H1 (cell line): ENCODE measurements around the gene SVIL. TPM values are rescaled to one million over a fixed set of nuclear protein-coding genes. Genes with fewer than 3 reads are reported as not detected.
"Not testable (repeated sequence)": the region's sequence is repeated elsewhere in the genome, so short reads cannot be mapped to it uniquely, and the experiment has no call there.

Experiments used
- CTCF ChIA-PET: fragments of 300-600 bp; sonication (Branson Sonifier 250); formaldehyde crosslinking; loops from one replicate; lab custom pipeline; 2021; ENCODE audit not compliant: partially characterized antibody; lab: Charles Lee
- POLR2A ChIA-PET: fragments of 300-600 bp; sonication (Branson Sonifier 250); formaldehyde crosslinking; loops from one replicate; lab custom pipeline; 2021; ENCODE audit warnings: inconsistent platforms; ENCODE audit not compliant: partially characterized antibody; lab: Charles Lee
- DNase-seq, 2 experiments: peaks; one replicate each; pipeline versions ENCODE4 v3.0.0 to v3.0.0-alpha.2; 2010 to 2022; ENCODE audit warnings: low spot score in 2 of 2, low read depth in 1 of 2, mixed read lengths in 1 of 2
- FAIRE-seq: peaks from 2 replicates; lab custom pipeline; 2011; peaks lifted over from hg19 to GRCh38; lab: Jason Lieb, UNC
- H2AFZ ChIP-seq: 2 replicates; pipeline ENCODE4 v1.8.1; 2012; ENCODE audit warnings: low read length, inconsistent platforms
- H2AK5ac ChIP-seq: 2 replicates; pipeline ENCODE4 v1.6.1; 2013; ENCODE audit warnings: low read depth, low read length
- H2BK120ac ChIP-seq: replicated peaks from 2 replicates; pipeline ENCODE3; 2013; ENCODE audit warnings: low read depth, low read length, inconsistent platforms
- H2BK12ac ChIP-seq: 2 replicates; pipeline ENCODE4 v1.6.1; 2013; ENCODE audit warnings: low read depth, low read length
- H2BK15ac ChIP-seq: 2 replicates; pipeline ENCODE4 v1.6.1; 2013; ENCODE audit warnings: low read length
- H2BK20ac ChIP-seq: 2 replicates; pipeline ENCODE4 v1.6.1; 2013; ENCODE audit warnings: low read length
- H2BK5ac ChIP-seq: 2 replicates; pipeline ENCODE4 v1.6.1; 2013; ENCODE audit warnings: low read depth, low read length
- H3K14ac ChIP-seq: 2 replicates; pipeline ENCODE4 v1.6.1; 2013; ENCODE audit warnings: inconsistent platforms; ENCODE audit not compliant: insufficient read length
- H3K18ac ChIP-seq: 2 replicates; pipeline ENCODE4 v1.6.1; 2013; ENCODE audit warnings: low read length; ENCODE audit errors: extremely low read depth
- H3K23ac ChIP-seq: 2 replicates; pipeline ENCODE4 v1.6.1; 2013; ENCODE audit warnings: inconsistent platforms; ENCODE audit not compliant: insufficient read length
- H3K23me2 ChIP-seq: 2 replicates; pipeline ENCODE4 v1.6.1; 2013; ENCODE audit warnings: low read depth, low read length
- H3K27ac ChIP-seq: 2 replicates; pipeline ENCODE4 v1.6.1; 2011; ENCODE audit warnings: low read depth, low read length, inconsistent platforms
- H3K27me3 ChIP-seq, 4 experiments: replicated peaks in 1 of 4; 1 replicate in 1 of 4; 2 replicates in 3 of 4; pipeline versions ENCODE4 v1.6.1 to v1.8.1; 2011 to 2013; ENCODE audit warnings: low read length in 3 of 4, mild to moderate bottlenecking in 3 of 4, inconsistent platforms in 2 of 4, mixed read lengths in 2 of 4, moderate library complexity in 1 of 4; ENCODE audit not compliant: control insufficient read depth in 3 of 4, insufficient read depth in 3 of 4; ENCODE audit errors: extremely low read depth in 1 of 4
- H3K36me3 ChIP-seq, 4 experiments: 2 replicates each; pipeline versions ENCODE4 v1.6.1 to v1.8.1; 2011 to 2013; ENCODE audit warnings: mild to moderate bottlenecking in 4 of 4, low read length in 3 of 4, moderate library complexity in 2 of 4, control low read depth in 1 of 4, inconsistent platforms in 1 of 4; ENCODE audit not compliant: insufficient read depth in 4 of 4, control insufficient read depth in 2 of 4
- H3K4ac ChIP-seq: replicated peaks from 2 replicates; pipeline ENCODE3; 2013; ENCODE audit warnings: low read length, low read depth, mixed read lengths, inconsistent platforms; ENCODE audit not compliant: insufficient read length
- H3K4me1 ChIP-seq, 4 experiments: replicated peaks in 1 of 4; 1 replicate in 1 of 4; 2 replicates in 3 of 4; pipeline versions ENCODE4 v1.6.1 to v1.8.1; 2011 to 2013; ENCODE audit warnings: low read length in 3 of 4, inconsistent platforms in 2 of 4, mixed read lengths in 1 of 4; ENCODE audit not compliant: insufficient read depth in 4 of 4, control insufficient read depth in 3 of 4
- H3K4me2 ChIP-seq, 2 experiments: 2 replicates each; pipeline versions ENCODE4 v1.6.1 to v1.8.1; 2011 to 2013; ENCODE audit warnings: low read depth in 2 of 2, low read length in 2 of 2, control low read depth in 1 of 2, inconsistent platforms in 1 of 2, mild to moderate bottlenecking in 1 of 2; ENCODE audit not compliant: insufficient read depth in 1 of 2
- H3K4me3 ChIP-seq, 4 experiments: fragments of 200-600, 300-600 bp in 1 of 4; sonication (generic), shearing (Covaris generic), sonication (Bioruptor Twin) in 1 of 4; 2 replicates each; pipeline versions ENCODE4 v1.5.1 to v1.8.1; 2011 to 2016; ENCODE audit warnings: low read length in 4 of 4, low read depth in 3 of 4, control low read depth in 2 of 4, inconsistent platforms in 2 of 4, mild to moderate bottlenecking in 2 of 4, mixed read lengths in 1 of 4, moderate library complexity in 1 of 4; ENCODE audit not compliant: insufficient read depth in 2 of 4; ENCODE audit errors: extremely low read depth in 1 of 4
- H3K56ac ChIP-seq: replicated peaks from 2 replicates; pipeline ENCODE3; 2013; ENCODE audit warnings: low read depth, mild to moderate bottlenecking, mixed read lengths, low read length, inconsistent platforms; ENCODE audit not compliant: insufficient read length
- H3K79me1 ChIP-seq: 2 replicates; pipeline ENCODE4 v1.6.1; 2013; ENCODE audit warnings: low read depth, low read length, control low read depth
- H3K79me2 ChIP-seq, 2 experiments: 2 replicates each; pipeline versions ENCODE4 v1.6.1 to v1.8.1; 2012 to 2013; ENCODE audit warnings: low read length in 2 of 2, mild to moderate bottlenecking in 2 of 2, inconsistent platforms in 1 of 2; ENCODE audit not compliant: insufficient read depth in 2 of 2, control insufficient read depth in 1 of 2
- H3K9ac ChIP-seq, 4 experiments: replicated peaks in 1 of 4; 1 replicate in 1 of 4; 2 replicates in 3 of 4; pipeline versions ENCODE4 v1.6.1 to v1.8.1; 2011 to 2013; ENCODE audit warnings: low read depth in 3 of 4, low read length in 3 of 4, control low read depth in 2 of 4, mild to moderate bottlenecking in 2 of 4, moderate library complexity in 2 of 4, inconsistent platforms in 1 of 4; ENCODE audit errors: extremely low read depth in 1 of 4
- H3K9me3 ChIP-seq, 2 experiments: 2 replicates each; pipeline versions ENCODE4 v1.6.1 to v1.8.1; 2012 to 2013; ENCODE audit warnings: mild to moderate bottlenecking in 2 of 2, moderate library complexity in 2 of 2, control low read depth in 1 of 2, inconsistent platforms in 1 of 2, low read depth in 1 of 2, low read length in 1 of 2, mixed read lengths in 1 of 2; ENCODE audit not compliant: insufficient read depth in 2 of 2
- H4K20me1 ChIP-seq, 2 experiments: replicated peaks in 1 of 2; 2 replicates each; pipeline versions ENCODE3 to v1.8.1; 2011 to 2013; ENCODE audit warnings: inconsistent platforms in 2 of 2, low read length in 2 of 2, mild to moderate bottlenecking in 1 of 2; ENCODE audit not compliant: insufficient read depth in 2 of 2, control insufficient read depth in 1 of 2
- H4K5ac ChIP-seq: 2 replicates; pipeline ENCODE4 v1.6.1; 2013; ENCODE audit warnings: low read length, low read depth, mixed read lengths, inconsistent platforms; ENCODE audit not compliant: insufficient read length
- H4K8ac ChIP-seq: 2 replicates; pipeline ENCODE4 v1.8.0; 2013; ENCODE audit warnings: mild to moderate bottlenecking, moderate library complexity, low read length, inconsistent platforms; ENCODE audit not compliant: insufficient read depth; ENCODE audit errors: extremely low read depth
- H4K91ac ChIP-seq: replicated peaks from 2 replicates; pipeline ENCODE3; 2013; ENCODE audit warnings: low read length, mixed read lengths, inconsistent platforms; ENCODE audit not compliant: insufficient read length
- WGBS, 2 experiments: shearing (Covaris generic) in 1 of 2; methylation state at CpG; one replicate each; pipeline versions ENCODE4 v1.1.6 to v1.1.7; 2013 to 2015; ENCODE audit warnings: low lambda C conversion rate in 2 of 2, mixed read lengths in 2 of 2, inconsistent platforms in 1 of 2, low coverage in 1 of 2, missing lambda C conversion rate in 1 of 2; ENCODE audit not compliant: insufficient replicate concordance in 2 of 2, insufficient coverage in 1 of 2, insufficient read length in 1 of 2; ENCODE audit errors: extremely low coverage in 1 of 2, missing lambda C conversion rate in 1 of 2; 5-methylcytosine and 5-hydroxymethylcytosine counted together
- polyA plus RNA-seq, 7 experiments: library from polyadenylated mRNA; depleted of rRNA in 3 of 7; stranded (reverse) in 5 of 7; unstranded in 2 of 7; fragments of >200 nt in 5 of 7; fragments of 200-250 nt in 2 of 7; gene quantifications; 1 replicate in 5 of 7; 2 replicates in 1 of 7; 4 replicates in 1 of 7; pipeline versions ENCODE4 v1.2.1 to v1.2.3, GENCODE V29; 2011 to 2013; ENCODE audit warnings: missing spikeins in 2 of 7, mixed read lengths in 2 of 7
- total RNA-seq: library from RNA; stranded (reverse); fragmentation: NEBNext Ultra II Directional; extraction: Animal tissue kit (Norgen Biotek cat#: 25700); gene quantifications from 2 replicates; pipeline ENCODE4 v1.2.1, GENCODE V29; 2021

Gene SVIL
- total and polyA plus RNA-seq, 2 of the 8 experiments (the other 6 are each of a cell fraction or from before 2014, with no cell fraction given) = 4.7 to 15.4 TPM

DNA sequence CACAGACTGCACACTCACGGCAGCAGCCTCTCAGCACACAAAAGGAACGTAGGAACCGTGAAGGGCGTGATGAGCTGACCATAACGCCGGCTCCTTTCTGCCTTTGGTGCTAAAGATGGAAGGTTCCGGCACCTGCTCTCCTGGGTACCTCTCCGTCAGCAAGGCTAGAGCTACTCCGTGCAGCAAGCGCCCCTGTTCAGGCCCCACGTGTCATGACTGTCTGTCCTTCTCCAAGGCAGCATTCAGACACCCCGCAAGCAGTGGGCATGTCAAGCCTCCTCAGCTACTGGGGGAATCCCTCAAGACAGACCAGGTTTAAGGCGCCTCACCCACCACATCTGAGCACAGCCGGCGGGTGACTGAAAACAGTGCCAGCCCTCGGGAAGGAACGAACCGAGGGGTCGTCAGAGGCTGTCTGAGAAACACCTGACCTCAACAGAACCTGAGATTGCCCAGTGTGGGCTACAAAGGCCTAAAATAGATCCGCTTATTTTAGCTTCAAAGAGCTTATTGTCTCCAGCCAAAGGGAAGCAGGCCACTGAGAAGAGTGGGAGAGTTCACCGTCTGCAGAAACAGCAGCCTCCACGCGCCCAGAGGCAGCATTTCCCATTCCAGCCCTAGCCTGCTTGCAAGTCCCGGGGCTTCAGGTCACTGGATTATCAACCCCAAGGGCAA lies 124.2 kb downstream of the SVIL start:
- 91% methylated on average over 6 of the region's 24 CpGs; no CpG with 5 or more reads in 1 of the 2 experiments for WGBS, 2 experiments
- CTCF ChIA-PET = interaction anchor here (1.5 kb wide), 1 partner anchor 13 kb away, joined by 4 read pairs; no protein-coding TSS in a partner anchor
- FAIRE-seq = not testable (repeated sequence)

More for the DNA sequence above, 124.2 kb downstream of the SVIL start:
- H3K4me2 ChIP-seq, H3K79me1 ChIP-seq, H3K79me2 ChIP-seq, H2BK12ac ChIP-seq, H4K8ac ChIP-seq, H3K23ac ChIP-seq, H4K5ac ChIP-seq, H3K27me3 ChIP-seq, H2BK15ac ChIP-seq, H4K91ac ChIP-seq, H3K4me3 ChIP-seq, H3K27ac ChIP-seq, H3K18ac ChIP-seq, H2AFZ ChIP-seq, H3K9ac ChIP-seq, H3K4me1 ChIP-seq, DNase-seq, H4K20me1 ChIP-seq, H2BK20ac ChIP-seq, H3K36me3 ChIP-seq, H3K14ac ChIP-seq, H2AK5ac ChIP-seq, H3K23me2 ChIP-seq, POLR2A ChIA-PET, H3K9me3 ChIP-seq, H2BK5ac ChIP-seq, H2BK120ac ChIP-seq, H3K4ac ChIP-seq, H3K56ac ChIP-seq: not testable (repeated sequence)
